GM19455 (cell line): ENCODE results near the gene ASS1.

Source experiments
- ATAC-seq: cut with Tn5 transposase; IDR thresholded peaks from one replicate; pipeline ENCODE4 v1.9.1; 2021; ENCODE audit not compliant: unreplicated experiment

The ASS1 gene

GRCh38 chr9:130527651-130528310, 83.0 kb downstream of the ASS1 start:
- ATAC-seq, result no peak

- no peak for ATAC-seq
These were observed 83.9 kb downstream of the ASS1 start for GRCh38 chr9:130528674-130529073.

- ATAC-seq, result no peak
These were observed 86.2 kb downstream of the ASS1 start for GRCh38 chr9:130530938-130531337.

- ATAC-seq, result no peak
These were observed 86.9 kb downstream of the ASS1 start for GRCh38 chr9:130531670-130532069.

GRCh38 chr9:130532426-130533080, 87.8 kb downstream of the ASS1 start:
- ATAC-seq, result no peak

- no peak for ATAC-seq
These were observed 91.2 kb downstream of the ASS1 start for GRCh38 chr9:130535818-130536521.

GRCh38 chr9:130536701-130537107, 91.9 kb downstream of the ASS1 start:
- no peak for ATAC-seq

- no peak for ATAC-seq
These were observed 92.7 kb downstream of the ASS1 start for GRCh38 chr9:130537346-130538050.

GRCh38 chr9:130539420-130540223, 94.9 kb downstream of the ASS1 start:
- ATAC-seq, result no peak

- no peak for ATAC-seq
These were observed 96.8 kb downstream of the ASS1 start for GRCh38 chr9:130541533-130541932.

- ATAC-seq, result no peak
These were observed 97.3 kb downstream of the ASS1 start for GRCh38 chr9:130542038-130542437.

GRCh38 chr9:130542457-130543228, 97.9 kb downstream of the ASS1 start:
- ATAC-seq, result no peak

- ATAC-seq, result no peak
These were observed 98.6 kb downstream of the ASS1 start for GRCh38 chr9:130543368-130543767.

GRCh38 chr9:130543859-130544258, 99.1 kb downstream of the ASS1 start:
- ATAC-seq, result no peak

- ATAC-seq, result no peak
These were observed 99.6 kb downstream of the ASS1 start for GRCh38 chr9:130544364-130544763.

- ATAC-seq, result no peak
These were observed 103.3 kb downstream of the ASS1 start for GRCh38 chr9:130548103-130548502.

GRCh38 chr9:130549093-130549735, 104.5 kb downstream of the ASS1 start:
- ATAC-seq, result no peak
